Heart right ventricle (tissue), 16 donors: ENCODE measurements around the gene ZNF609. TPM values are rescaled to one million over a fixed set of nuclear protein-coding genes. Genes with fewer than 3 reads are reported as not detected.

Source experiments
- ATAC-seq, 8 donors: fragments of 200-7000 bp; cut with Tn5 transposase; one replicate each; pipeline ENCODE4 v1.9.1; 2020; ENCODE audit warnings: mild to moderate bottlenecking in 8 of 8, moderate library complexity in 8 of 8, moderate number of reproducible peaks in 1 of 8
- DNase-seq, 2 donors: peaks; one replicate each; pipeline ENCODE4 v3.0.0-alpha.2; 2020
- H3K27ac ChIP-seq, 10 donors: fragments of 200-600 bp; sonication (generic) in 2 of 10; one replicate each; pipeline versions ENCODE4 v1.5.0 to v1.8.0; 2020 to 2022; ENCODE audit warnings: mild to moderate bottlenecking in 3 of 10
- H3K27me3 ChIP-seq, 7 donors: fragments of 200-600 bp; one replicate each; pipeline ENCODE4 v1.8.0; 2021 to 2022; ENCODE audit warnings: mild to moderate bottlenecking in 2 of 7
- H3K36me3 ChIP-seq, 9 donors: fragments of 200-600 bp; sonication (generic) in 1 of 9; one replicate each; pipeline versions ENCODE4 v1.5.0 to v1.8.0; 2020 to 2022; ENCODE audit warnings: mild to moderate bottlenecking in 2 of 9
- H3K4me1 ChIP-seq, 9 donors: fragments of 200-600 bp; sonication (generic) in 1 of 9; one replicate each; pipeline versions ENCODE4 v1.5.0 to v1.8.0; 2020 to 2022; ENCODE audit warnings: mild to moderate bottlenecking in 4 of 9
- H3K4me3 ChIP-seq, 10 donors: fragments of 200-600 bp; sonication (generic) in 2 of 10; one replicate each; pipeline versions ENCODE4 v1.5.0 to v1.8.0; 2020 to 2022; ENCODE audit warnings: mild to moderate bottlenecking in 7 of 10, moderate library complexity in 2 of 10
- H3K9me3 ChIP-seq, 11 donors: fragments of 200-600 bp in 10 of 11; sonication (generic) in 2 of 11; one replicate each; pipeline versions ENCODE4 v1.5.0 to v1.8.0; 2013 to 2022; ENCODE audit warnings: mild to moderate bottlenecking in 2 of 11, control low read depth in 1 of 11, moderate library complexity in 1 of 11
- CTCF ChIP-seq, 9 donors: fragments of 200-600 bp; sonication (generic) in 2 of 9; IDR thresholded peaks; one replicate each; pipeline versions ENCODE4 v1.5.0 to v1.8.0; 2021 to 2022; ENCODE audit warnings: antibody characterized with exemption in 9 of 9, mild to moderate bottlenecking in 5 of 9, moderate library complexity in 1 of 9
- WGBS, 2 donors: extraction: QIAGEN DNeasy Blood & Tissue Kit; methylation state at CpG; one replicate each; pipeline ENCODE4 v1.1.7; 2013; ENCODE audit warnings: inconsistent platforms in 1 of 2; 5-methylcytosine and 5-hydroxymethylcytosine counted together
- intact Hi-C, 10 donors: fragments of 100-400 bp; cut with DNase I; formaldehyde crosslinking; loops; one replicate each; pipeline versions ENCODE4 v1.11.1 to v1.14.2; 2022
- polyA plus RNA-seq, 2 donors: library from polyadenylated mRNA; stranded (reverse); fragments of 200-250 nt; gene quantifications; one replicate each; pipeline ENCODE4 v1.2.3, GENCODE V29; 2013
- total RNA-seq, 10 donors: library from RNA; stranded (reverse); fragmentation: NEBNext Ultra II Directional in 3 of 10; extraction: Animal tissue kit (Norgen Biotek cat#: 25700) in 3 of 10; gene quantifications; one replicate each; pipeline versions ENCODE4 v1.2.1 to v1.2.4, GENCODE V29; 2021 to 2023
- donor health status: Arrhythmogenic right ventricular cardiomyopathy.
- donor health status: ischemic (EF 13 %, LVEDD 7.1; RV severe dilation, severe dysfunction).
- donor health status: healthy with polysubstance abuse.
- donor health status: DM: no; HTN: yes; CAD: no.
- donor health status: DM: no; HTN: no; CAD: no.
- donor health status: ischemic (EF 25% LVEDD 6.9; RV normal size, moderate dysfunction).
- donor health status: ischemic (EF 25% LVEDD 5.7; RV mildly dilated, moderate dysfunction).
- donor health status: healthy.
- donor health status: DM: yes; HTN: yes; CAD: no.
- donor health status: Ischemic cardiomyopathy.
- donor health status: ischemic (EF 35%, LVEDD 5.7; RV mildly dilated, moderate dysfunction).
- donor health status: nonischemic (EF 11% LVEDD 7.7; RV severe dilation, severe dysfunction).
- donor health status: DM: yes; HTN: yes; CAD: no.
- donor health status: PGD.
- donor health status: ischemic (EF 29% LVEDD 5.4; RV normal size, mild dysfunction).
- donor health status: nonischemic (EF 23%, LVEDD 6.1; RV moderate dilation, normal function).

ZNF609 gene
- total and polyA plus RNA-seq, 12 donors: 4.0 to 19.2 (median 15.8) TPM

- peaks cover 0 to 31% (median 0%) of the 10 kb centered on the region in 9 donors for H3K36me3 ChIP-seq
- no peak for TF ChIP-seq CTCF (IDR thresholded peaks at IDR 0.05)
- no peaks in the 10 kb centered on the region for H3K9me3 ChIP-seq
- H3K4me3 ChIP-seq: no peak overlapping the region
- 48 to 62% methylated on average over 9 of the region's 9 CpGs for WGBS, 2 donors
- DNase-seq (no peak), ATAC-seq (peak in 2 of 8 donors; percentile 10 to 22)
- intact Hi-C loops: loop anchor here (1.0 to 10.0 kb wide), 8 partner anchors 78 to 183 kb away; partner anchors contain the start of gene ANKDD1A (in 1 of the 10)
- peaks cover 0 to 15% (median 4%) of the 10 kb centered on the region in 9 donors for H3K4me1 ChIP-seq
- H3K27ac ChIP-seq: no peak overlapping the region
- H3K27me3 ChIP-seq: no peaks in the 10 kb centered on the region
Measured at GRCh38 chr15:64731805-64732151, 271.4 kb downstream of the ZNF609 start.

DNA sequence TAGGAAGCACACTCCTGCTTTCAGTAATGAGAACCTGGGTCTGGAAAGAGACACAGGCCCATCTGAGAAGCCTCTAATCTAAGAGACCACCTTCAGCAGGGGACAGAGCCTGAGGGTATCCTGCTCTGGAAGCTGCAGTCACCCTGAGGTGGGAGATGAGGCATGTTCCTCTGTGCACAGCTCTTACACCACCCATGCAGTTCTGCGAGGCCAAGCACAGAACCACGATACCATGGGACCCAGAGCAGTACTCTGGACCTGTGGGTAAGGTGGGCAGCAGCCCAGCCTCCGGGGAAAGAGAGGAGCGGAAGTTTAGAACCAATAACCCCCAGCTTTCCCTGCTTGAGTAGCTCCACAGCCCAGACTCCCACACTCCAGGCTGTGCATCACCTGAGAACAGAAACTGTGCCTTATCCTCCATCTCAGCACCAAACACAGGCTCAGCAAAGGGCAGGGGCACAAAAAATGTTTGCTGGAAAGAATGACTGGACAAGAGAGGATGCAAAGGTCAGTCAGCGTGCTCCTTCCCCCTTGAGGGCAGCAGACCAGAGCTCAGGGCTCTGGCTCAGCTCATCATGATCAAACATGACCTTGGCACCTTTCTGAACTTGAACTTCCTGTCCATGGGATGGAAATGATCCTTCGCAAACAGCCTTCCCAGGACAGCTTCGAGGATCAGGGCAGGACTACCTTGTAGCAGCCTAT lies 271.9 kb downstream of the ZNF609 start:
- DNase-seq (no peak), ATAC-seq (no peak)
- WGBS, 2 donors: 76 to 82% methylated on average over 7 of the region's 7 CpGs
- intact Hi-C loops: loop anchor here in 7 of 10 donors (2.0 to 10.0 kb wide), 4 partner anchors 78 to 182 kb away; partner anchors contain the start of gene ANKDD1A (in 1 of the 7)
- Histone ChIP-seq H3K27me3 (no peaks in the 10 kb centered on the region), H3K27ac (no peak overlapping the region), H3K4me1 (peaks cover 0 to 15% (median 4%) of the 10 kb centered on the region in 9 donors), H3K9me3 (no peaks in the 10 kb centered on the region), H3K36me3 (peaks cover 0 to 31% (median 0%) of the 10 kb centered on the region in 9 donors), H3K4me3 (no peak overlapping the region)
- TF ChIP-seq CTCF (IDR thresholded peaks at IDR 0.05): no peak

Other genes starting within 250 kb of the ZNF609 start
- 1 to 10 TPM; 5.5 to 9.4 (median 7.6) TPM for gene CSNK1G1, start 104.4 kb upstream of the ZNF609 start, total RNA-seq
- 1 to 10 TPM; 1.9 to 3.0 TPM for gene CSNK1G1, start 104.4 kb upstream of the ZNF609 start, polyA plus RNA-seq
- 1 to 10 TPM in 1 of 10 donors, under 1 TPM in 4, not detected in 5; 0.17 to 4.5 (median 0.42) TPM for gene PCLAF, start 79.1 kb upstream of the ZNF609 start, total RNA-seq
- 1 to 10 TPM in 1 of 2 donors, under 1 TPM in 1; 0.71 to 1.4 TPM for gene PCLAF, start 79.1 kb upstream of the ZNF609 start, polyA plus RNA-seq
- gene TRIP4, start 72.7 kb upstream of the ZNF609 start, total RNA-seq: 10 to 100 TPM; 15.3 to 20.0 (median 17.4) TPM
- gene TRIP4, start 72.7 kb upstream of the ZNF609 start, polyA plus RNA-seq: 10 to 100 TPM; 12.8 to 17.2 TPM